NCI-H774 (cell line): ENCODE measurements around the gene FAM83G.
A peak's percentile ranks its signal among the peaks of the same experiment; 100 is the strongest.
"Not testable (repeated sequence)": the region's sequence is repeated elsewhere in the genome, so short reads cannot be mapped to it uniquely, and the experiment has no call there.

Experiments
- DNase-seq: peaks from one replicate; lab custom pipeline; 2025; lab: John Stamatoyannopoulos, UW

Gene FAM83G, protein sequence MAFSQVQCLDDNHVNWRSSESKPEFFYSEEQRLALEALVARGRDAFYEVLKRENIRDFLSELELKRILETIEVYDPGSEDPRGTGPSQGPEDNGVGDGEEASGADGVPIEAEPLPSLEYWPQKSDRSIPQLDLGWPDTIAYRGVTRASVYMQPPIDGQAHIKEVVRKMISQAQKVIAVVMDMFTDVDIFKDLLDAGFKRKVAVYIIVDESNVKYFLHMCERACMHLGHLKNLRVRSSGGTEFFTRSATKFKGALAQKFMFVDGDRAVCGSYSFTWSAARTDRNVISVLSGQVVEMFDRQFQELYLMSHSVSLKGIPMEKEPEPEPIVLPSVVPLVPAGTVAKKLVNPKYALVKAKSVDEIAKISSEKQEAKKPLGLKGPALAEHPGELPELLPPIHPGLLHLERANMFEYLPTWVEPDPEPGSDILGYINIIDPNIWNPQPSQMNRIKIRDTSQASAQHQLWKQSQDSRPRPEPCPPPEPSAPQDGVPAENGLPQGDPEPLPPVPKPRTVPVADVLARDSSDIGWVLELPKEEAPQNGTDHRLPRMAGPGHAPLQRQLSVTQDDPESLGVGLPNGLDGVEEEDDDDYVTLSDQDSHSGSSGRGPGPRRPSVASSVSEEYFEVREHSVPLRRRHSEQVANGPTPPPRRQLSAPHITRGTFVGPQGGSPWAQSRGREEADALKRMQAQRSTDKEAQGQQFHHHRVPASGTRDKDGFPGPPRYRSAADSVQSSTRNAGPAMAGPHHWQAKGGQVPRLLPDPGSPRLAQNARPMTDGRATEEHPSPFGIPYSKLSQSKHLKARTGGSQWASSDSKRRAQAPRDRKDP

GRCh38 chr17:19004421-19005136 is at the start of gene FAM83G:
Gene FAM83G, minus strand, starts transcription at chr17:19004764. Its CDS starts 723 bp downstream, at chr17:19004041.
- peak; percentile 23 for DNase-seq

- not testable (repeated sequence) for DNase-seq
These were observed 44.3 kb upstream of the FAM83G start for GRCh38 chr17:19048826-19049225.

DNA sequence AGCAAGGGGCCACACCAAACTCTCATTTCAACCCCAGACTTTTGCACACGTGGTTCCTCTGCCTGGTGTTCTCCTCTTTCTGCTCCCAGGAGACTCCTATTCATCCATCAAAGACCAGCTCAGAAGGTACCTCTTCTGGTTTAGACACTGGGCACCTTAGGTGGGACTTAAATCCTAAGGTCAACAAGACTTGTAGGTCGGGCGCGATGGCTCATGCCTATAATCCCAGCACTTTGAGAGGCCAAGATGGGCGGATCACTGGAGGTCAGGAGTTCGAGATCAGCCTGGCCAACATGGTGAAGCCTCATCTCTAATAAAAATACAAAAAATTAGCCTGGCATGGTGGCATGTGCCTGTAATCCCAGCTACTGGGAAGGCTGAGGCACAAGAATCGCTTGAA is 42.9 kb upstream of the FAM83G start:
- not testable (repeated sequence) for DNase-seq

DNA sequence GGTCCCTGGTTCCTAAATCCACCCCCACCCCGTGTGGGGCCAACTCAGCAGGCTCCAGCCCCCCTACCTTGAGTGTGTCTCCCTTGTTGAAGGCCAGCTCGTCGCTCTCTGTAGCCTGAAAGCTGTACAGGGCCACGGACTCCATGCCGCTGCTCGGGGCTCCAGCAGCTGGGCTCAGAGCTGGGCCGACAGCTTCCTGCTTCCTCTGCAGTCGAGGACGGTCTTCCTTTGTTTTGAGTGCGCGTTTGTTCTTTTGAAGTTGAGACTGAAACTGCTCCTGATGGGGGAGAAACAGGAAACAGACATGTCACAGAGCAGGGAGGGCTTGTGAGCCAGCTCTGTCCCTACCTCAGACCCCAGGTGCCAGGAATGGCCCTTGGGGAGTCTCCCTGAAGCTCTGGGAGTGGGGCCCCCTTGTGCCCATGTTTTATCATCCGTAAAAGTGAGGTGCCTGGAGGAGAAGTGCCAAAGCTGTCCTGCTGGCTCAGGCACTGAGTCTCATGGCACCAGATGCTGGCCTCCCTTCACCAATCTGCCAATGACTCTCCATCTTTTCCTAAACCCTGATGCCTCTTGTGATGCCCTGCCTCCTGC is 42.3 kb upstream of the FAM83G start, which contains the start of gene GRAP:
TSS of gene GRAP (minus strand) at position 176 of the 594 bp plus-strand sequence. CDS start at position 145, 31 bp downstream.
- not testable (repeated sequence) for DNase-seq

GRCh38 chr17:19044643-19045042 is 40.1 kb upstream of the FAM83G start:
- not testable (repeated sequence) for DNase-seq

DNA sequence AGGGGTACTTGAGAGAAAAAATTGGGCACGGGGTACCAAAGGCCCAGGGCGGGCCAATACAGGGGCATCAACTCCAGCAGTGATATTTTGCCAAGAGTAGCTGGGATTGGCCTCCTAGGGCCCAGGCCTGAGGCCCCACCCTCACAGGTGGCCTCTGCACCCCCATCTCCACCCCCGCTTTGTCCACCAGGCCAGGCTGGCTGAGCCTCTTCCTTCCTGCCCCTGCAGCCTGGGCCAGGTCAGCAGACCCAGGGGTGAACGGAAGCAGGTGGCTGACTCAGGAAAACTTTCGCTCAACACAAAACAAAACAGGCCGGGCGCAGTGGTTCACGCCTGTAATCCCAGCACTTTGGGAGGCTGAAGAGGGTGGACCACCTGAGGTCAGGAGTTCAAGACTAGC is 38.5 kb upstream of the FAM83G start:
- not testable (repeated sequence) for DNase-seq

DNA sequence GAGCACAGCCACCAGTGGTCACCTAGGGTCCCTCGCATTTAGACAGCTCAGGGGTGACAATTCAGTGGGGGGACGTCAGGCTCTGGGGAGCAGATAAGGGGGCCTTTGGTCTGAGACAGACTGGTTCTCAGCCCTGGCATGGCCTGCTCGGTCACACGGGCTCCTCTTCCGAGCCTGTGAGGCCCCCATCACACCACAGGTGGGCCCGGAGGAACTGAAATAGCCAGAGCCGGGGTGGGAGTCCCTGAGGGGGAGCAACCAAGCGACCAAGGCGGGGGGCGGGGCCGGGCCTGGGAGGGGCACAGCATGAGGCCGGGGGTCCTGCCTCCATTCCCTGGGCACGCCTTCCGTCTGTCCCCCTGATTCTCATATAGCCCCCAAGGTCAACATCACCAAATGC is 37.8 kb upstream of the FAM83G start:
- not testable (repeated sequence) for DNase-seq

DNA sequence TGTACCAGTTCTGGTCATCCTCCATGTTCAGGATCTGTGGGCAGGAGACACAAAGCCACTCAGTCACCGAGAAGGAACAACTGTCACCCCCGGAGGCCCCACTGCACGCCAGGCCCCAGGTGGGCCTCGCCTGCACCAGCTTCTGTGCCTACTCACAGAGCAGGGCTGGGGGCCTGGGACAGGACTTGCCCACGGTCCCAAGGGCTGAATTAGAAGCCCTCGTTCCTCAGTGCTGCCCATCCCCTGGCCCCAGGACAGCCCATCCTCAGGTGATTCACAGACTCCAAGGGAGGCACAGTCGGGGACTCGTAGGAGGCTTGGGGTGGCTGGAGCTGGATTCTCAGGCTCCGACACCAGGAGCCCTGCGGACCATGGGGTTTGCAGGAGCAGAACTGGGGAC is 37.3 kb upstream of the FAM83G start:
- not testable (repeated sequence) for DNase-seq

GRCh38 chr17:19040350-19040749 is 35.8 kb upstream of the FAM83G start:
- DNase-seq, result not testable (repeated sequence)

DNA sequence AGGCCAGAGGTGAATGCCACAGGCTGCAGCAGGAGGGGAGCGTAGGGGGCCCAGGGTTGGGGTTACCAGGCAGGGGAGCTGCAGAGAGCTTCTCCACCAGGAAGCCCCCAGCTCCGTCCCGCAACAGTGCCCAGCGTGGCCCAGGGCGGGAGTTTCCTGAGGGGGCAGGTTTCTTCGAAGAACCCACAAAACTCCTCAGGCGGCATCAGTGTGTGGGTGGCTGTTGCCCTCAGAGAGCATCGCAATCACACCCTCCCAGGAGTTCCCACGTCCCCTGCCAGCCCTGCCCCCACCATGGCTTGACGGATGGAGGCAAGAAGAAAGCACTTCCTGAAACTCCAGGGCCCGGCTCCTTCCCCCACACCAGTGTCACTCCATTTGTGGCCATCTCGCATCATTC is 34.2 kb upstream of the FAM83G start:
- not testable (repeated sequence) for DNase-seq

DNA sequence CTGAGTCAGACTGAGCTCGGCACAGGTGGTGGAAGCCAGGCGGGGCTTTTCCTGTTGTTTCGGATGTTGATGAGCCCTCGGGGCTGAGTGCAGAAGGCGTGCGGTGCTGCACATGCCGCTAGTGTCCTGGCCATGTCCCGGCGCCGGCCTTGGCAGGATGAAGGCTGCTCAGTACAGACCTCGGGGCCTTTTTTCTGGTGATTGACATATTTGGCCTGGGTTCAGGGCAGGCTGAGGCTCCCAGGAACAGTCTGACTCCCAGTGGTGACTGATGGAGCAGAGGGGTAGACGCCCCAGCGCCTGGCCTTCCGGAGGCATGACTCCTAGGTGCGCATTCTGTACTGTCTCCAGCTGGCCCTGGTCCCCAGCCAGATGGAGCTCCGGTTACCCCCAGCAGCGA is 33.4 kb upstream of the FAM83G start:
- not testable (repeated sequence) for DNase-seq

GRCh38 chr17:19037547-19037946 is 33.0 kb upstream of the FAM83G start:
- DNase-seq, result not testable (repeated sequence)

DNA sequence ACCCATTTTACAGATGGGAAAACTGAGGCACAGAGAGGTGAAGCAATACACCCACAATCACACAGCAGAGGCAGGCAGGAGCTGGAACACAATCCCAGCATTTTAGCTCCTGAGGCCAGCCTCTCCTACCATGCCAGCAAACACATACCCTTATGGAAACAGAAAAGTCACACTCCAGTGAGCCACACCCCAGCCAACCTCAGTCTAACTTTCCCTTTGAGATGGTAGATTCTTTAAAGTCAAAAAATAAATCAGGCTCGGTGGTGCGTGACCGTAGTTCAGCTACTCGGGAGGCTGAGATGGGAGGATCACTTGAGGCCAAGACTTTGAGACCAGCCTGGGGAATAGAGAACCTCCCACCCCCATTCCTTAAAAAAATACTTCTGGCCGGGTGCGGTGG is 31.6 kb upstream of the FAM83G start:
- not testable (repeated sequence) for DNase-seq

DNA sequence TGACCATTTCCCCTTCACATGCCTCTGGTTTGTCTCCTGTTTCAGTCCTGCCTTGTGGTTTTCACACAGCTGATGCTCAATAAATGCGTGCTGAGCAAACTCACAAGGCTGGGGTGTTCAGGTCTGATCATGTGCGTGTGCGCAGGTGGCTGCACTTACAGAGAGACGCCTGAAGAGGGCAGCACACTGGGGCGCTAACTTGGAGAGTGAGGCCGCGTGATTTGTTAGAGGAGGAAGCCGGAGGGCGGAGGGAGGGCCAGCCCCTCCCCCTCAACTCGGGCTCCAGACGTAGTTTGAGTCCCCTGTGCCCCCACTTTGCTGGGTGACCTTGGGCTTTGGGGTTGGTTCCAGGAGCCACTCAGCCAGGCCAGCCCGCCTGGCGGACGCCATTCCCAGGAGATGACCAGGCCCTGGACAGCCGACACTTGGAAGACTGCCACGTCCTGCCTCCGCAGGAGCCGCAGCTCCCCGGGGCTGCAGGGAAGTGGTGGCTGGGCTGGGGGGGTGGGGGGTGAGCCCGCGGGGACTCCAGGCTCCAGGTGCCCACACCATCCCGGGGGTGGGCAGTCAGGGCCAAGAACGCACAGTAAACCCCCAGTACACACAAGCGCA is 27.9 kb upstream of the FAM83G start:
- not testable (repeated sequence) for DNase-seq

- DNase-seq, result not testable (repeated sequence)
These were observed 27.2 kb upstream of the FAM83G start for GRCh38 chr17:19031729-19032128.

- DNase-seq, result not testable (repeated sequence)
These were observed 26.3 kb upstream of the FAM83G start for GRCh38 chr17:19030771-19031449.

GRCh38 chr17:19029740-19030139 is 25.2 kb upstream of the FAM83G start:
- DNase-seq, result not testable (repeated sequence)

- not testable (repeated sequence) for DNase-seq
These were observed 24.1 kb upstream of the FAM83G start for GRCh38 chr17:19028671-19029070.

DNA sequence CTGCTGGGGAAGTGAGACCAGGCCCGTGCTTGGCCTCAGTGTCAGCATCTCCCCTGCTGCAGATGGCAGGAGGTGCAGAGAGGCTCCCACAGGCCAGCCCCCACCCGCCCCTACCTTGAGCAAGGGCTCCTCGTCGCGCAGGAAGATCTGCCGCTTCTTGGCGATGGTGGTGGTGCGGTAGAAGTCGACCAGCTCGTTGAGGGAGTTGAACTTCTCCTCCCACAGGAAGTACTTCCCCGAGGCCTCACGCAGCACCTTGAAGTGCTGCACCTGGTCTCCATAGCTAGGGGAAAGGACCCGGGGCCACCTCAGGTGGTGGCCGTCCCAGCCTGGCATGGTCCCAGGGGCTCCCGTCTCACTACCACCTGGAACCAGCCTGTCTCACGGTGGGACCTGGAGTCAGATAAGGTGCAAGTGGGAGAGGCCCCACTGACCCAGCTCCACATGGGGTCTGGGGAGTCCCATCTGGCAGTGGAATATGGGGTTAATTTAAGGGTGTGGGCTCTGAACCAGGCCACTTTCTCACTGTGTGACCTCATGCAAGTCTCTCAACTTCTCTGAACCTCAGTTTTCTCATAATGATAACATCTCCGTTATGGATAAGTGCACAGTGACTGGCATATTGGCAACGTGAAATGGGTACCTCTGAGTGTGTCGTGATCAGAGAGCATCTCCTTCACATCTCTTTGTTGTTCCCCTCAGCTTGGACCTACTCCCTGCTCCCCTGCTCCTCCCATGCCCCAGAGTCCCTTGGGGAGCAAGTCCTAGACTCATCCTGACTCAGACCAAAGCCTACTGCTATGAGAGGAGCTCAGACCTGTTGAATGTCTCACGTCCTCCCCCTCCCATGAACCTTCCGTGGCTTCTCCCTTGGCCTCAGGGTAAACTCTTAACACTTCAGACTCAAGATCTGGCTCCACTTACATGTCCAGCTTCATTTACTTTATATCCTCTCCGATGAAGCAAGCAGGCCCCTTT is 19.8 kb upstream of the FAM83G start:
- DNase-seq, result no peak
